ENCODE measurements around the gene GHR. TPM values are rescaled to one million over a fixed set of nuclear protein-coding genes. Genes with fewer than 3 reads are reported as not detected.

The GHR gene
- total RNA-seq, 4 donors from 2014 or later: 38.9 to 105 (median 74.8) TPM

- Histone ChIP-seq H3K27ac (peak overlapping the region; percentile 16 to 84 (median 80)), H3K4me1 (peaks cover 74 to 77% of the 10 kb centered on the region in 2 donors), H3K36me3 (no peaks in the 10 kb centered on the region), H3K4me3 (no peak overlapping the region), H3K27me3 (no peaks in the 10 kb centered on the region), H3K9me3 (no peaks in the 10 kb centered on the region)
- TF ChIP-seq CTCF (IDR thresholded peaks at IDR 0.05 in 4 of 5, conservative IDR thresholded peaks at IDR 0.05 in 1 of 5) (no peak), POLR2A (IDR thresholded peaks at IDR 0.05) (no peak)
- ATAC-seq: no peak
- DNase-seq: no peak
- in situ Hi-C loops (cut with MboI; ENCODE audit: low sequenced_read_pairs in 4 of 4) (no loop called here), intact Hi-C loops (cut with DNase I; ENCODE audit: low total_unique reads) (no loop called here)
Measured at GRCh38 chr5:42592401-42593140, 169.3 kb downstream of the GHR start.

- Histone ChIP-seq H3K27ac (peak overlapping the region; percentile 37 to 81 (median 60)), H3K4me1 (peaks cover 75 to 80% of the 10 kb centered on the region in 2 donors), H3K36me3 (no peaks in the 10 kb centered on the region), H3K4me3 (no peak overlapping the region), H3K27me3 (no peaks in the 10 kb centered on the region), H3K9me3 (no peaks in the 10 kb centered on the region)
- TF ChIP-seq POLR2A (IDR thresholded peaks at IDR 0.05) (no peak), CTCF (IDR thresholded peaks at IDR 0.05 in 4 of 5, conservative IDR thresholded peaks at IDR 0.05 in 1 of 5) (no peak)
- DNase-seq (no peak), ATAC-seq (no peak)
- in situ Hi-C loops (cut with MboI; ENCODE audit: low sequenced_read_pairs in 4 of 4): no loop called here
- intact Hi-C loops (cut with DNase I; ENCODE audit: low total_unique reads): no loop called here
Measured at GRCh38 chr5:42593591-42593990, 170.4 kb downstream of the GHR start.

GRCh38 chr5:42595597-42595996, 172.4 kb downstream of the GHR start:
- H3K36me3 ChIP-seq: no peaks in the 10 kb centered on the region
- in situ Hi-C loops (cut with MboI; ENCODE audit: low sequenced_read_pairs in 4 of 4) (no loop called here), intact Hi-C loops (cut with DNase I; ENCODE audit: low total_unique reads) (no loop called here)

GRCh38 chr5:42596817-42597216, 173.6 kb downstream of the GHR start:
- H3K4me1 ChIP-seq: peaks cover 50 to 58% of the 10 kb centered on the region in 2 donors
- ATAC-seq (no peak), DNase-seq (no peak)
- in situ Hi-C loops (cut with MboI; ENCODE audit: low sequenced_read_pairs in 4 of 4) (no loop called here), intact Hi-C loops (cut with DNase I; ENCODE audit: low total_unique reads) (no loop called here)
- TF ChIP-seq CTCF (IDR thresholded peaks at IDR 0.05 in 4 of 5, conservative IDR thresholded peaks at IDR 0.05 in 1 of 5): no peak
- peak overlapping the region; percentile 37 to 81 (median 60) for H3K27ac ChIP-seq
- H3K4me3 ChIP-seq: no peak overlapping the region
- no peaks in the 10 kb centered on the region for H3K9me3 ChIP-seq
- no peaks in the 10 kb centered on the region for H3K27me3 ChIP-seq
- no peaks in the 10 kb centered on the region for H3K36me3 ChIP-seq

More at GRCh38 chr5:42595597-42595996, 172.4 kb downstream of the GHR start:
- Histone ChIP-seq H3K4me3 (no peak overlapping the region), H3K27me3 (no peaks in the 10 kb centered on the region), H3K4me1 (peaks cover 62 to 71% of the 10 kb centered on the region in 2 donors), H3K27ac (peak overlapping the region; percentile 37 to 81 (median 60)), H3K9me3 (no peaks in the 10 kb centered on the region)
- DNase-seq: peak; percentile 45 to 53
- TF ChIP-seq POLR2A (IDR thresholded peaks at IDR 0.05) (no peak), CTCF (IDR thresholded peaks at IDR 0.05 in 4 of 5, conservative IDR thresholded peaks at IDR 0.05 in 1 of 5) (no peak)
- peak; percentile 64 to 66 for ATAC-seq
